ENCODE measurements around the gene MYL6B. TPM values are rescaled to one million over a fixed set of nuclear protein-coding genes. Genes with fewer than 3 reads are reported as not detected.
A peak's percentile ranks its signal among the peaks of the same experiment; 100 is the strongest.
"Not testable (repeated sequence)": the region's sequence is repeated elsewhere in the genome, so short reads cannot be mapped to it uniquely, and the experiment has no call there.

Gene MYL6B
- total RNA-seq, 6 experiments from 2014 or later: 4.9 to 18.7 (median 12.6) TPM

DNA sequence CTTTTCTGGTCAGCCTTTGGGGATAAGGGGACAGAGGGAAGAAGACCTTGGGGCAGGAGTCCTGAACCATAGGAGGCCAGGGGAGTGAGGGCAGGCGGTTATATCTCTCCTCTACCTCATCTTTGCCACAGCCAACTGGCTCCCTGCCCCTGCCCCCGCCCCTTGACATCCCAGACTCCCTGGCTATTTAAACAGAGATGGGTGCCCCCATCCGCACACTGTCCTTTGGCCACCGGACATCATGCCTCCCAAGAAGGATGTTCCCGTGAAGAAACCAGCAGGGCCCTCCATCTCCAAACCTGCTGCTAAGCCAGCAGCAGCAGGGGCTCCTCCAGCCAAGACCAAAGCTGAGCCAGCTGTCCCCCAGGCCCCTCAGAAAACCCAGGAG is 1.3 kb downstream of the MYL6B start:
- Histone ChIP-seq H3K9me3 (no peaks in the 10 kb centered on the region), H3K36me3 (no peaks in the 10 kb centered on the region), H3K4me3 (no peak overlapping the region), H3K27me3 (no peaks in the 10 kb centered on the region), H3K27ac (no peak overlapping the region), H3K4me1 (peaks cover 0 to 29% (median 12%) of the 10 kb centered on the region in 4 donors)
- TF ChIP-seq POLR2A (IDR thresholded peaks at IDR 0.05): no peak
- TF ChIP-seq, protein P1, sequence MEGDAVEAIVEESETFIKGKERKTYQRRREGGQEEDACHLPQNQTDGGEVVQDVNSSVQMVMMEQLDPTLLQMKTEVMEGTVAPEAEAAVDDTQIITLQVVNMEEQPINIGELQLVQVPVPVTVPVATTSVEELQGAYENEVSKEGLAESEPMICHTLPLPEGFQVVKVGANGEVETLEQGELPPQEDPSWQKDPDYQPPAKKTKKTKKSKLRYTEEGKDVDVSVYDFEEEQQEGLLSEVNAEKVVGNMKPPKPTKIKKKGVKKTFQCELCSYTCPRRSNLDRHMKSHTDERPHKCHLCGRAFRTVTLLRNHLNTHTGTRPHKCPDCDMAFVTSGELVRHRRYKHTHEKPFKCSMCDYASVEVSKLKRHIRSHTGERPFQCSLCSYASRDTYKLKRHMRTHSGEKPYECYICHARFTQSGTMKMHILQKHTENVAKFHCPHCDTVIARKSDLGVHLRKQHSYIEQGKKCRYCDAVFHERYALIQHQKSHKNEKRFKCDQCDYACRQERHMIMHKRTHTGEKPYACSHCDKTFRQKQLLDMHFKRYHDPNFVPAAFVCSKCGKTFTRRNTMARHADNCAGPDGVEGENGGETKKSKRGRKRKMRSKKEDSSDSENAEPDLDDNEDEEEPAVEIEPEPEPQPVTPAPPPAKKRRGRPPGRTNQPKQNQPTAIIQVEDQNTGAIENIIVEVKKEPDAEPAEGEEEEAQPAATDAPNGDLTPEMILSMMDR (IDR thresholded peaks at IDR 0.05): no peak
- no peak for DNase-seq
- 60% methylated on average over 1 of the region's 5 CpGs for WGBS (ENCODE audit: insufficient coverage, low coverage, low lambda C conversion rate, missing lambda C conversion rate)
- intact Hi-C loops (cut with DNase I): no loop called here
- ATAC-seq: no peak

DNA sequence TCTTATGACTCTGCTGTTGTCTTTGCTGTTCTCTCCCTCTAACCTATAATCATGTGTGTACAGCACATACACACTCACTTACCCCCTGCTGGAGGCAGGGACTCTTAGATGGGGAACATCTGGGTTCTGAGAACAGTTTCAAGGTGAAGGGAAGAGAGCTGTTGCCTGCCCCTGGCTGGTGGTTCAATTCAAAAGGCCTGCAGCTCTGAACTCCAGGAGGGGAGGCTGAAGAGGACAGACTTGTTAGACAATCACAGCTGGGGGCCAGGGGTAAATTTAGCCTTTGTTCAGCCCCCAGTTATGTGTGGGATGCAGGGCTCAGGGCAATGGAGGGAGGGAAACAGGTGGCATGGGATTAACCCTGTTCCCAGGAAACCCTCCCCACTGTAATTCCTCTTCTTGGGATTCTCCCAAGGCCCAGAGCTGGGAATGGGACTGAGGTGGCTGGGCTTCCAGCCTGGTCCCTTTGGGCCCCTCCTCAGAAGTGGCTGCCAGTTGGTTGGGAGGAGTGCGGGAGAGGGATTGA is 1.9 kb downstream of the MYL6B start:
- H3K27me3 ChIP-seq: no peaks in the 10 kb centered on the region
- TF ChIP-seq, protein P1 (IDR thresholded peaks at IDR 0.05): no peak
- no peak for TF ChIP-seq POLR2A (IDR thresholded peaks at IDR 0.05)
- H3K4me3 ChIP-seq: no peak overlapping the region
- H3K36me3 ChIP-seq: no peaks in the 10 kb centered on the region
- no peak for DNase-seq
- H3K27ac ChIP-seq: no peak overlapping the region
- H3K4me1 ChIP-seq: peaks cover 0 to 31% (median 12%) of the 10 kb centered on the region in 4 donors
- ATAC-seq: no peak
- no peaks in the 10 kb centered on the region for H3K9me3 ChIP-seq
- intact Hi-C loops (cut with DNase I): no loop called here
- WGBS (ENCODE audit: insufficient coverage, low coverage, low lambda C conversion rate, missing lambda C conversion rate): no CpG with 5 or more reads among the region's 1 CpG

GRCh38 chr12:56154818-56155217 is 2.4 kb downstream of the MYL6B start:
- ATAC-seq: no peak

GRCh38 chr12:56155256-56155845 is 3.0 kb downstream of the MYL6B start:
- no peak overlapping the region for H3K4me3 ChIP-seq
- peak overlapping the region in 2 of 3 donors; percentile 34 to 66 for H3K27ac ChIP-seq
- peaks cover 0 to 42% (median 12%) of the 10 kb centered on the region in 4 donors for H3K4me1 ChIP-seq
- peaks cover 0 to 8% (median 4%) of the 10 kb centered on the region in 4 donors for H3K36me3 ChIP-seq
- no peaks in the 10 kb centered on the region for H3K9me3 ChIP-seq
- ATAC-seq: peak in 3 of 4 donors; percentile 11 to 32 (median 26)
- WGBS (ENCODE audit: insufficient coverage, low coverage, low lambda C conversion rate, missing lambda C conversion rate): 62% methylated on average over 9 of the region's 11 CpGs
- TF ChIP-seq, protein P1 (IDR thresholded peaks at IDR 0.05): no peak
- TF ChIP-seq POLR2A (IDR thresholded peaks at IDR 0.05): no peak
- intact Hi-C loops (cut with DNase I): no loop called here
- no peaks in the 10 kb centered on the region for H3K27me3 ChIP-seq
- peak; percentile 55 to 80 (median 71) for DNase-seq

More at GRCh38 chr12:56154818-56155217, 2.4 kb downstream of the MYL6B start:
- peaks cover 0 to 3% (median 1%) of the 10 kb centered on the region in 4 donors for H3K36me3 ChIP-seq
- H3K27me3 ChIP-seq: no peaks in the 10 kb centered on the region
- H3K4me1 ChIP-seq: peaks cover 0 to 36% (median 12%) of the 10 kb centered on the region in 4 donors
- no peak overlapping the region for H3K4me3 ChIP-seq
- peak overlapping the region in 2 of 3 donors; percentile 34 to 66 for H3K27ac ChIP-seq
- no peak for DNase-seq
- no peaks in the 10 kb centered on the region for H3K9me3 ChIP-seq
- intact Hi-C loops (cut with DNase I): no loop called here
- WGBS (ENCODE audit: insufficient coverage, low coverage, low lambda C conversion rate, missing lambda C conversion rate): 89% methylated on average over 5 of the region's 5 CpGs
- TF ChIP-seq, protein P1 (IDR thresholded peaks at IDR 0.05): no peak
- no peak for TF ChIP-seq POLR2A (IDR thresholded peaks at IDR 0.05)

GRCh38 chr12:56156464-56157200 is 4.2 kb downstream of the MYL6B start:
- DNase-seq; H3K27me3 ChIP-seq; intact Hi-C loops (cut with DNase I); H3K9me3 ChIP-seq; ATAC-seq: not testable (repeated sequence)
- WGBS (ENCODE audit: insufficient coverage, low coverage, low lambda C conversion rate, missing lambda C conversion rate): 89% methylated on average over 21 of the region's 21 CpGs
- peaks cover 2 to 21% (median 13%) of the 10 kb centered on the region in 4 donors for H3K36me3 ChIP-seq
- peak overlapping the region in 1 of 3 donors; percentile 79 for H3K27ac ChIP-seq
- H3K4me3 ChIP-seq: peak overlapping the region in 1 of 3 donors; percentile 51
- peaks cover 0 to 46% (median 10%) of the 10 kb centered on the region in 4 donors for H3K4me1 ChIP-seq

Measured in right lobe of liver (tissue), 6 donors.